Breast epithelium (tissue), 3 donors: ENCODE results near the gene HTN1.

Experiments used
- POLR2A ChIP-seq: fragments of 450-650 bp; IDR thresholded peaks from one replicate; pipeline ENCODE4 v1.6.1; 2016; ENCODE audit warnings: antibody characterized with exemption, mild to moderate bottlenecking, moderate library complexity
- POLR2AphosphoS5 ChIP-seq, 3 donors: sonication (generic); formaldehyde crosslinking; IDR thresholded peaks; one replicate each; pipeline ENCODE4 v1.6.1; 2017; ENCODE audit warnings: antibody characterized with exemption in 3 of 3
- TF ChIP-seq, protein P1 (sequence below), 3 donors: fragments of 450-650 bp; IDR thresholded peaks; one replicate each; pipeline ENCODE4 v1.5.1; 2016 to 2017; ENCODE audit warnings: antibody characterized with exemption in 3 of 3, mild to moderate bottlenecking in 3 of 3, moderate library complexity in 3 of 3

DNA sequence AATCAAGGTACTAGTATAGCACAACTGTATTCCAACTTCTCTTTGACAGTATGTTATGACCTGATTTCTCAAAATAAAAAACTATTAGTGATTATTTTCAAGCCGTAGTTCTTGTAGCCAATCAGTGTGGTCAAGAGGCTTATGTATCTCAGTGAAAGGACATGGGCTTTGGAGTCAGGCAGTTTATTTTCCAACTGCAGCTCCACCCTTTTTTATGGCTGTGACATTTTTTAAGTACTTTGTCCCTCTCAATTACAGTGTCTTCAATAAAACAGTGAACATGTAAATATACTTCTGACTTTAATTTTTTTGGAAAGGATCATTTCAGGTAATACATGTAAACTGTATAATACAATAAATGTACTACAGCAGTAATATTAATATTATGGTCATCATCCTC lies 30.0 kb downstream of the HTN1 start:
- TF ChIP-seq, protein P1, sequence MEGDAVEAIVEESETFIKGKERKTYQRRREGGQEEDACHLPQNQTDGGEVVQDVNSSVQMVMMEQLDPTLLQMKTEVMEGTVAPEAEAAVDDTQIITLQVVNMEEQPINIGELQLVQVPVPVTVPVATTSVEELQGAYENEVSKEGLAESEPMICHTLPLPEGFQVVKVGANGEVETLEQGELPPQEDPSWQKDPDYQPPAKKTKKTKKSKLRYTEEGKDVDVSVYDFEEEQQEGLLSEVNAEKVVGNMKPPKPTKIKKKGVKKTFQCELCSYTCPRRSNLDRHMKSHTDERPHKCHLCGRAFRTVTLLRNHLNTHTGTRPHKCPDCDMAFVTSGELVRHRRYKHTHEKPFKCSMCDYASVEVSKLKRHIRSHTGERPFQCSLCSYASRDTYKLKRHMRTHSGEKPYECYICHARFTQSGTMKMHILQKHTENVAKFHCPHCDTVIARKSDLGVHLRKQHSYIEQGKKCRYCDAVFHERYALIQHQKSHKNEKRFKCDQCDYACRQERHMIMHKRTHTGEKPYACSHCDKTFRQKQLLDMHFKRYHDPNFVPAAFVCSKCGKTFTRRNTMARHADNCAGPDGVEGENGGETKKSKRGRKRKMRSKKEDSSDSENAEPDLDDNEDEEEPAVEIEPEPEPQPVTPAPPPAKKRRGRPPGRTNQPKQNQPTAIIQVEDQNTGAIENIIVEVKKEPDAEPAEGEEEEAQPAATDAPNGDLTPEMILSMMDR (IDR thresholded peaks at IDR 0.05): no peak
- TF ChIP-seq POLR2A: no peak
- no peak for TF ChIP-seq POLR2AphosphoS5 (IDR thresholded peaks at IDR 0.05)
